Activated T-helper 2 cell treated with anti-CD3 and anti-CD28 coated beads, Interferon-gamma antibody, Interleukin-2, Interleukin-4, amounts not matched to agents 10 μg/mL and 5 μg/mL and 100 μg/mL, durations not matched to agents 14 hours and 24 hours and 36 hours (primary cell): Measurements from ENCODE around the gene NAA80. TPM values are rescaled to one million over a fixed set of nuclear protein-coding genes. Genes with fewer than 3 reads are reported as not detected.
A peak's percentile ranks its signal among the peaks of the same experiment; 100 is the strongest.
"Not testable (repeated sequence)": the region's sequence is repeated elsewhere in the genome, so short reads cannot be mapped to it uniquely, and the experiment has no call there.

Source experiments
- DNase-seq: peaks from one replicate; pipeline ENCODE4 v3.0.0; 2021; ENCODE audit warnings: low spot score
- H3K27ac Mint-ChIP-seq: one replicate; pipeline ENCODE4 v1.8.0; 2021; ENCODE audit warnings: mixed read lengths
- H3K27me3 Mint-ChIP-seq: one replicate; pipeline ENCODE4 v1.8.0; 2021; ENCODE audit warnings: low read depth, mixed read lengths
- H3K36me3 Mint-ChIP-seq: one replicate; pipeline ENCODE4 v1.8.0; 2021; ENCODE audit warnings: low read depth, mixed read lengths
- H3K4me1 Mint-ChIP-seq: one replicate; pipeline ENCODE4 v1.8.0; 2021; ENCODE audit warnings: low read depth, mixed read lengths
- H3K4me3 Mint-ChIP-seq: one replicate; pipeline ENCODE4 v1.8.0; 2021; ENCODE audit warnings: low read depth, mild to moderate bottlenecking, moderate library complexity, mixed read lengths
- H3K9me3 Mint-ChIP-seq: one replicate; pipeline ENCODE4 v1.8.0; 2021; ENCODE audit warnings: mixed read lengths
- intact Hi-C: fragments of 100-400 bp; cut with micrococcal nuclease; formaldehyde crosslinking; loops from one replicate; pipeline ENCODE4 v1.15.1; 2023
- total RNA-seq: library from RNA; stranded (reverse); gene quantifications from 2 replicates; pipeline ENCODE4 v1.2.3, GENCODE V29; 2022

The NAA80 gene
- total RNA-seq, 1 donor from 2014 or later: 24.9 TPM

DNA sequence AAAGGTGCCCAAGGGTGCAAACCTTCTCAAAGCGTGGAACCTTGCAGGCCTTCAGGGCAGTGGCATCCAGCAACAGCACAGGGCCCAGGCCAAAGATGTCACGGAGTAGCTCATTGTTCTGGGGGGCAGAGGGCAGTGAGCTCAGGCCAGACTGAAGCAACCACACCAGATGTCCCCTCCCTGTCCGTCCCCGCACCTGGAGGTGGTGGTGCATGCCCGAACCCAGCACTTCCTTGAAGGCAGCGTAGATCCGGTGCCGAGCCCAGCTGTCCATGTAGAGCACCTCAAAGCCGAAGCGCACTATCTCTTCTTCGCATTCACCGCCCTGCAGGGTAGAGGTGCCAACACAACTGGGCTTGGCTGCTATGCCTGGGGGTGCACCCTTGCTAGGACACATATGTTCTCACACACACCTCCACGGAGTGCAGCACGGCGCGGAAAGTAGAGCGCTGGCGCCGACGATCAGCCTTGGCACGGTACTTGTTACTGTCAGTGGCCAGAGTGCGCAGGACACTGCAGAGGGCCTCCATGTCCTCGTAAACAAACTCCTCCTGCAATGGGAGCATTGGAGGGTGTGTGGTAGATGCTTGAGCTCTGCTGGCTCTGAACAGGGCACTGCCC lies 10.7 kb downstream of the NAA80 start:
- Mint-ChIP-seq H3K27me3 (no peaks in the 10 kb centered on the region), H3K9me3 (no peaks in the 10 kb centered on the region), H3K36me3 (peaks cover 48% of the 10 kb centered on the region), H3K4me3 (no peak overlapping the region), H3K27ac (no peak overlapping the region), H3K4me1 (peaks cover 9% of the 10 kb centered on the region)
- intact Hi-C loops: no loop called here
- no peak for DNase-seq

GRCh38 chr3:50287262-50287661 lies 11.9 kb downstream of the NAA80 start:
- intact Hi-C loops: no loop called here
- Mint-ChIP-seq H3K4me3 (no peak overlapping the region), H3K27me3 (no peaks in the 10 kb centered on the region), H3K36me3 (peaks cover 48% of the 10 kb centered on the region), H3K4me1 (peaks cover 3% of the 10 kb centered on the region), H3K27ac (no peak overlapping the region), H3K9me3 (no peaks in the 10 kb centered on the region)
- DNase-seq: no peak

- no peak overlapping the region for H3K4me3 Mint-ChIP-seq
- intact Hi-C loops: no loop called here
Observed at GRCh38 chr3:50286322-50287227, 12.6 kb downstream of the NAA80 start.

DNA sequence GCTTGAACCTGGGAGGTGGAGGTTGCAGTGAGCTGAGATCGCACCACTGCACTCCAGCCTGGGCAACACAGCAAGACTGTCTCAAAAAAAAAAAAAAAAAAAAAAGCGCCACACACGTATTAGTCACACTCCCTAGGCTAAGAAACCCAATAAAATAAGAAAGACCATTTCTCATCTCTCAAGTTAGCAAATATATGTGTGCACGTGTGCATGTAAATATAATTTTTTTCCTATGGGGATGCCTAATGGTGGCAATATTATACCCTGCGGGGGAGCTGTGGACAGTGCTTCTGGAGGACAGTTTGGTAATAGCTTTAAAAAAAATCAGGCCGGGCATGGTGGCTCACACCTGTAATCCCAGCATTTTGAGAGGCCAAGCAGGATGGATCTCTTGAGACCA lies 15.1 kb downstream of the NAA80 start:
- H3K4me3 Mint-ChIP-seq, H3K9me3 Mint-ChIP-seq, intact Hi-C loops, H3K4me1 Mint-ChIP-seq, DNase-seq, H3K27me3 Mint-ChIP-seq, H3K27ac Mint-ChIP-seq: not testable (repeated sequence)
- H3K36me3 Mint-ChIP-seq: peaks cover 26% of the 10 kb centered on the region

More at GRCh38 chr3:50286322-50287227, 12.6 kb downstream of the NAA80 start:
- Mint-ChIP-seq H3K27ac (no peak overlapping the region), H3K36me3 (peaks cover 48% of the 10 kb centered on the region), H3K9me3 (no peaks in the 10 kb centered on the region), H3K27me3 (no peaks in the 10 kb centered on the region), H3K4me1 (peaks cover 3% of the 10 kb centered on the region)
- DNase-seq: no peak

DNA sequence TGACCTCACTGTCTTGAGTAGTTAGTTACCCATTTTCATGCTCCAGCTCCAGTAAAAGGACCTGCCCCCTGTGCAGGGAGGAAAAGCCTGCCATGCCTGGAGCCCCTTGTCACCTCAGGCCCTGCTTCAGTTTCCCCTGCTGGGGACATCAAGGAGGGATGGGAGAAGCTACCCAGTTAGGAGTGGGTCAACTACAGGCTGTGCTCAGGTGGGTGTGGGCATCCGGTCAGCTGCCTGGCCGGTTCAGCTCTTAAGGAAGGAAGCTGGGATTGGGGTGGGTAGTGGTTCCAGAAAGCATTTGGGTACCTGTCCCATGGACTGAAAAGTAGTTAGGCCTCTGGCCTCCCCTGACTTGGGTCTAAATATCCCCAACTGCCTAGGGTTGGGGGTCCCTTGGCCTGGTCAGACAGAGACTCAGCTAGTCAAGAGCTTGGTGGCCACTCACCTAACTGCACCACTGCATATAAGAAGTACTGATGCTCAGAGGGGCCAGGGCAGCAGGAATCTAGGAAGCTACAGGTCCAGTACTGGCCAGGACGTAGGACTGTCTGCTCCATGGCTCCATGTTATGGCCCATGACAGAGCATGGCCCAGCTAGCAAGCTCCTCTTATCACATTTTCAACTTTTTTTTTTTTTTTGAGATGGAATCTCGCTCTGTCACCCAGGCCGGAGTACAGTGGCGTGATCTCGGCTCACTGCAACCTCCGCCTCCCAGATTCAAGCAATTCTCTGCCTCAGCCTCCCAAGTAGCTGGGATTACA lies 19.8 kb downstream of the NAA80 start:
- Mint-ChIP-seq H3K36me3 (no peaks in the 10 kb centered on the region), H3K4me1 (peaks cover 5% of the 10 kb centered on the region), H3K27ac (no peak overlapping the region), H3K27me3 (peaks cover 26% of the 10 kb centered on the region), H3K9me3 (no peaks in the 10 kb centered on the region), H3K4me3 (no peak overlapping the region)
- intact Hi-C loops: no loop called here
- DNase-seq: no peak

GRCh38 chr3:50278880-50279224 lies 20.4 kb downstream of the NAA80 start, which contains the start of gene LSMEM2:
LSMEM2 (plus strand) TSS chr3:50279087; CDS start chr3:50279114, 27 bp downstream.
- H3K4me3 Mint-ChIP-seq: no peak within 1 kb of the TSS
- H3K4me1 Mint-ChIP-seq: peaks cover 9% of the 10 kb centered on the region
- no peaks in the 10 kb centered on the region for H3K36me3 Mint-ChIP-seq
- H3K27ac Mint-ChIP-seq: no peak within 1 kb of the TSS
- intact Hi-C loops: no loop called here
- no peak for DNase-seq
- H3K27me3 Mint-ChIP-seq: peaks cover 31% of the 10 kb centered on the region
- no peaks in the 10 kb centered on the region for H3K9me3 Mint-ChIP-seq

DNA sequence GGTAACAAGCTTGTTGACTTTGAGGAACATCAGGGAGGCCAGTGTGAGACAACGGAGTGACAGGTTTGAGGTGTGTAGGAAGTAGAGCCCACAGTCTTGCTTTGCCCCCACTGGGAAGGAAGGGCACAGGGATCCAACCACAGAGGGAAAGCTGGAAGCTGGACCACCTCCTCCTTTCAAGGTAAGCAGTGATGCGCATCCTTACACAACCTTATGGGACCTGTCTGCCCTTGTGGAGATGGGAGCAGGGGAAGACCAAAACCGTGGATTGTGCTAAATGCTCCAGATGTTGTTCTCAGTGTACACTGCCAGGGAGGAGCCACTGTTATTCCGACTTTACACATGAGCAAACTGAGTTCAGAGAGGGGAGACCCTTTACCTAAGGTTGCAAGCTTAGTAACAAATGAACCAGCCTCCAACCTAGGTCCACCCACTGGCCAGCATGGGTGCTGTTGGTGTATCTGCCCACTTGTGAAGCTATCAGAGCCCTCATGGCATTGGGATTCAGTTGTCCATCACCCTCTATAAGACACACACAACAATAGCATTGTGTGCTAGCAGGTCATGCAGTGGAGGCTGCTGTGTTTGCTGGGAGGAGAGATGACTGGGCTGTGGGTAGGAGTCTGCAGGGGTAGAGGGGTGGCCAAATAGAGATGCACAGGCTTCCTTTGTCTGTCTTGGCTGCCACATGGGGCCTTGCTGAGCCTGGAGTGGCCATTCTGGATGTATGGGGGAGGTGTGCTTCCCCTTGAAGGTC lies 20.9 kb downstream of the NAA80 start:
- H3K4me3 Mint-ChIP-seq: no peak overlapping the region
- peaks cover 9% of the 10 kb centered on the region for H3K4me1 Mint-ChIP-seq
- peaks cover 32% of the 10 kb centered on the region for H3K27me3 Mint-ChIP-seq
- H3K9me3 Mint-ChIP-seq: no peaks in the 10 kb centered on the region
- H3K36me3 Mint-ChIP-seq: no peaks in the 10 kb centered on the region
- intact Hi-C loops: no loop called here
- H3K27ac Mint-ChIP-seq: no peak overlapping the region
- DNase-seq: no peak

DNA sequence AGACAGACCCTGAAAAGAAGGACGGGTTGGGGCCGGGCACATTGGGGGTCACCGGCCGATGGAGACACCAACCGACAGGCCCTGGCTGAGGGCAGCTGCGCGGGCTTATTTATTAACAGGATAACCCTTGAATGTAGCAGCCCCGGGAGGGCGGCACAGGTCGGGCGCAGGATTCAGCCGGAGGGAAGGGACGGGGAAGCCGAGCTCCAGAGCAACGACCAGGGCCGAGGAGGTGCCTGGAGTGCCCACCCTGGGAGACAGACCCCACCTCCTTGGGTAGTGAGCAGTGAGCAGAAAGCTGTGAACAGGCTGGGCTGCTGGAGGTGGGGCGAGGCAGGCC lies 22.5 kb downstream of the NAA80 start:
- intact Hi-C loops: no loop called here
- H3K4me1 Mint-ChIP-seq: peaks cover 11% of the 10 kb centered on the region
- H3K36me3 Mint-ChIP-seq: no peaks in the 10 kb centered on the region
- no peak for DNase-seq
- no peak overlapping the region for H3K4me3 Mint-ChIP-seq
- no peaks in the 10 kb centered on the region for H3K9me3 Mint-ChIP-seq
- H3K27ac Mint-ChIP-seq: no peak overlapping the region
- H3K27me3 Mint-ChIP-seq: peaks cover 36% of the 10 kb centered on the region

DNA sequence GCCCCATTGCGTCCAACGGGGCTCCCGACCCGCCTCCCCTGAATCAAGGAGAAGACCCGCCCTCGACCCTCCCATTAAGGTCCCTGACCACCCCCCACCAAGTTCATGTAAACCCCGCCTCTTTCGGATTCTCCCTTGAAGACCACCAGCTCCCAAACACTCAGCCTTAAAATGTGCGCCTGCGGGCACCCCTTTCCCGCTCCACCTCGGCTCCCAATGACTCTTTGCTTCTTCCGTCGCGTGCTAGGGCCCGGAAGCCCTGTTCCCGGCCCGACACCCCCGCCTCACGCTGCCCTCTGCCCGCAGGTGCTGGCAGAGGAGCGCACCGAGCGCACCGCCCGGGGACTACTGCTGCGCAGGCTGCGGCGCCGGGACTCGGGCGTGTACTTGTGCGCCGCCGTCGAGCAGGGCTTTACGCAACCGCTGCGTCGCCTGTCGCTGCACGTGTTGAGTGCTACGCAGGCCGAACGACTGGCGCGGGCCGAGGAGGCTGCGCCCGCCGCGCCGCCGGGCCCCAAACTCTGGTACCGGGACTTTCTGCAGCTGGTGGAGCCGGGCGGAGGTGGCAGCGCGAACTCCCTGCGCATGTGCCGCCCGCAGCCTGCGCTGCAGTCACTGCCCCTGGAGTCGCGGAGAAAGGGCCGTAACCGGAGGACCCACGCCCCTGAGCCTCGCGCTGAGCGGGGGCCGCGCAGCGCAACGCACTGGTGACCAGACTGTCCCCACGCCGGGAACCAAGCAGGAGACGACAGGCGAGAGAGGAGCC lies 23.0 kb downstream of the NAA80 start:
- no peaks in the 10 kb centered on the region for H3K36me3 Mint-ChIP-seq
- peaks cover 11% of the 10 kb centered on the region for H3K4me1 Mint-ChIP-seq
- H3K27ac Mint-ChIP-seq: no peak overlapping the region
- H3K4me3 Mint-ChIP-seq: peak overlapping the region; percentile 17
- peak; percentile 32 for DNase-seq
- peaks cover 36% of the 10 kb centered on the region for H3K27me3 Mint-ChIP-seq
- intact Hi-C loops: no loop called here
- H3K9me3 Mint-ChIP-seq: no peaks in the 10 kb centered on the region

- intact Hi-C loops: no loop called here
- Mint-ChIP-seq H3K4me1 (peaks cover 11% of the 10 kb centered on the region), H3K4me3 (peak overlapping the region; percentile 17), H3K36me3 (no peaks in the 10 kb centered on the region), H3K27me3 (peaks cover 36% of the 10 kb centered on the region), H3K9me3 (no peaks in the 10 kb centered on the region), H3K27ac (no peak overlapping the region)
- no peak for DNase-seq
Observed at GRCh38 chr3:50275141-50275995, 23.8 kb downstream of the NAA80 start.

DNA sequence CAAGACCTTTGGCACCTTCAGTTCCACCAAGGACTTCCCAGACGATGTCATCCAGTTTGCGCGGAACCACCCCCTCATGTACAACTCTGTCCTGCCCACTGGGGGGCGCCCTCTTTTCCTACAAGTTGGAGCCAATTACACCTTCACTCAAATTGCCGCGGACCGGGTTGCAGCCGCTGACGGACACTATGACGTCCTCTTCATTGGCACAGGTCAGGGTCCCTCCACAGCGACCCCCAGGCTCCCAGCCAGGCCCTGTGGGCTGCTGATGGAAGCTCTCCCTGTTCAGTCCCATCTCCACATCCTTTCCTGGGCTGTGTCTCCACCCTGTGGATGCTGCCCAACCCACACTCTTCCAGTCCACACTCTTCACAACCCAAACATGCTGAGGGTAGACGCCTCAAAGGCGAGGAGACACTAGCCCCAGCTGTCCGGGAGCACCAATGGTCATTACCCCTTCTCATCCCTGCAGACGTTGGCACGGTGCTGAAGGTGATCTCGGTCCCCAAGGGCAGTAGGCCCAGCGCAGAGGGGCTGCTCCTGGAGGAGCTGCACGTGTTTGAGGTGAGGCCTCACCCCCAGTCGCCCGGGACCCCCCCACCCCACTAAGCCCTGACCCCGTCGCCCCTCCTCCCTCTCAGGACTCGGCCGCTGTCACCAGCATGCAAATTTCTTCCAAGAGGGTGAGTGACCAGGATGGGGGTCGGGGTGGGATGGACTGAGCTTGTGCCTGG lies 24.7 kb downstream of the NAA80 start:
- no peaks in the 10 kb centered on the region for H3K9me3 Mint-ChIP-seq
- H3K36me3 Mint-ChIP-seq: no peaks in the 10 kb centered on the region
- DNase-seq: peak; percentile 70
- peaks cover 36% of the 10 kb centered on the region for H3K27me3 Mint-ChIP-seq
- no peak overlapping the region for H3K27ac Mint-ChIP-seq
- H3K4me1 Mint-ChIP-seq: peaks cover 11% of the 10 kb centered on the region
- peak overlapping the region; percentile 34 for H3K4me3 Mint-ChIP-seq
- intact Hi-C loops: loop anchor here (1.0 kb wide), 2 partner anchors 50 to 80 kb away; no protein-coding TSS in a partner anchor
